PC-3 (cell line): ENCODE results near the gene SDK2.

Experiments
- CTCF ChIP-seq: fragments of 300-600 bp; sonication (generic); conservative IDR thresholded peaks from 2 replicates; pipeline ENCODE4 v1.5.1; 2017; ENCODE audit warnings: antibody characterized with exemption, low read depth, mild to moderate bottlenecking, low read length
- EZH2 ChIP-seq: fragments of 300-600 bp; sonication (generic); IDR thresholded peaks from one replicate; pipeline ENCODE4 v1.6.1; 2017; ENCODE audit warnings: antibody characterized with exemption, mild to moderate bottlenecking, low read length; ENCODE audit not compliant: unreplicated experiment
- EZH2phosphoT487 ChIP-seq: fragments of 300-600 bp; sonication (generic); IDR thresholded peaks from 2 replicates; pipeline ENCODE4 v1.6.1; 2018; ENCODE audit warnings: mild to moderate bottlenecking, antibody characterized with exemption, low read length, borderline replicate concordance

- no peak for TF ChIP-seq EZH2phosphoT487
- no peak for TF ChIP-seq CTCF
- no peak for TF ChIP-seq EZH2
These were observed 9.6 kb upstream of the SDK2 start for GRCh38 chr17:73653810-73654209.
